Stimulated activated CD4-positive, alpha-beta T cell treated with anti-CD3 and anti-CD28 coated beads, Interleukin-15, amount 100 ng/mL, for 24 hours (primary cell): Measurements from ENCODE around the gene NCAM2.

Experiments
- DNase-seq: peaks from one replicate; pipeline ENCODE4 v3.0.0-alpha.2; 2020

The NCAM2 gene

GRCh38 chr21:21231913-21232312, 233.7 kb downstream of the NCAM2 start:
- DNase-seq: no peak

- DNase-seq: no peak
Observed at GRCh38 chr21:21232320-21232719, 234.1 kb downstream of the NCAM2 start.

DNA sequence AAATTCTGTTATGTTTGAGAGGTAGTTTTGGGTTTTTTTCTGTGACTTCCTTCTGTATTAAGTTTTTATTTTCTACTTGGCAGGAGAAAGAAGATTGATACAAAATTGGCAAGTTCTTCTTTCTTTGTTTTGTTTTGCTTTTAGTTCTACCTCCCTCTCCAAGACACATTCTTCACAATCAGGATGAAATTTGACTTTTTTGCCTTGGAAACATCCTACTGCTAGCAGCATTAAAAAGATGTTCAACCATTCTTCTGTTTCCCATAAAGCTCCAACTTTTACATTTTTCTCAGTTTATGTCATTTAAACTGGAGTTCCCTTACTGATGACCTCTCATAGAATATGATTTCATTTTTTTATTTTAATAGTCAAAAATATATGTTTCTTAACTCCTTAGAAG, 234.8 kb downstream of the NCAM2 start:
- DNase-seq: no peak

- DNase-seq: no peak
Observed at GRCh38 chr21:21236996-21237395, 238.8 kb downstream of the NCAM2 start.

DNA sequence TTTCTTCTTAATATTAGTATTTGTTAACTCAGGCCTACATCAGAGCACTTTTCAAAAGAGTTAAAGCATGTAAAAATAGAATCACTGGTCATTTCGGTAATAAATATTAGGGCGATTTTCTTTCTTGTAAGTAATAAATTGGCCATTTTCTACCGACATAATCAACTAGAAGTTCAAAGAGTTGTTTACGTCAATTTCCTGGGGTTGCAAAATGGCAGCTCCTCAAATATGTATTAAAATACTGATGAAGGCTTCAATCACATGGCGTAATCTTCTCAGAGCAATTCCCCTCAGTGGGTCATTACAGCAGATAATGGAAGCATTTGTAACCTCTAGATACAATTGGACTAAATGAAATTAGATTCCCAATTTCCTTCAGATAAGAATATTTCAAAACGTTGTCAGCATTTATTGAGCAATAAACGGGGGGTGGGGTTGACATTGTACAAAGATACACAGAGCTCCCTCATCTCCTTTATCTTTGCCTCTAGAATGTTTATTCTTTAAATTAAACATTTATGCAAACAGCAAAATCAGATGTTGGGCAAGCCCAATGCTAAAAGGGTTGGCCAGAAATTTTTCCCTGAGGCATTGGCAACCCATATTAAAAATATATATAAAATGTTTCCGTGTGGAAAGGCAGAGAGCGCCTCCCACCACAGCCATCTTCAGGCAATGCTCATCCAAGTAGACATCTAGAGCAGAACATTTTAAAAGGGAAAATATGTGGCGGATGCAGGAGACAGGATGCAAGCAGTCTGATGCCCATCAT, 240.6 kb downstream of the NCAM2 start:
- no peak for DNase-seq

GRCh38 chr21:21241391-21241790, 243.2 kb downstream of the NCAM2 start:
- DNase-seq: no peak

DNA sequence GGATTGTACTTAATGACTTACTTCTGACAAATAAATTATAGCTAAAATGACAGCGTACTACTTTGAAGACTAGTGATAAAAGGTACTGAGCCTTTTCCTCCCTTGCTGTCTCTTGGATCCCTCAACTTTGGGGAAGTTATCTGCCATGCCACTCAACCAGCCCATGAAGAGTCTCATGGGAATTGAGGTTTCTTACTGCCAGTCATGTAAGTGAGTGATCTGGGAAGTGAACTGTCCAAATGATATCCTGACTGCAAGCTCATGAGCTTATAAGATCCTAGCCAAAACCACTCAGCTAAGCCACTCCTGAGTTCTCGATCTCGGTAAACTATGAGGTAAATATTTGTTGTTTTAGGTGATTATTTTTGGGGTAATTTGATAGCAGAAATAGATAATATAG, 247.8 kb downstream of the NCAM2 start:
- no peak for DNase-seq

GRCh38 chr21:21247424-21247823, 249.2 kb downstream of the NCAM2 start:
- no peak for DNase-seq

DNA sequence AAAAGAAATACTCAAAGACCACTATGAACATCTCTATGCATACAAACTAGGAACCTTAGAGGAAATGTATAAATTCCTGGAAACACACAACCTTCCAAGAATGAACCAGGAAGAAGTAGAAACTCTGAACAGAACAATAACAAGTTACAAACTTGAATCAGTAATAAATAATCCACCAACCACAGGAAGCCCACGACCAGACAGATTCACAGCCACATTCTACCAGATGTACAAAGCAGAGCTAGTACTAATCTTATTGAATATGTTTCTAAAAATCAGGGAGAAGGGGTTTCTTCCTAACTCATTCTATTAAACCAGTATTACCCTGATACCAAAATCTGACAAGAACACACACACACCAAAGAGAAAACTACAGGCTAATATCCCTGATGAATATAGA, 263.8 kb downstream of the NCAM2 start:
- DNase-seq: no peak

DNA sequence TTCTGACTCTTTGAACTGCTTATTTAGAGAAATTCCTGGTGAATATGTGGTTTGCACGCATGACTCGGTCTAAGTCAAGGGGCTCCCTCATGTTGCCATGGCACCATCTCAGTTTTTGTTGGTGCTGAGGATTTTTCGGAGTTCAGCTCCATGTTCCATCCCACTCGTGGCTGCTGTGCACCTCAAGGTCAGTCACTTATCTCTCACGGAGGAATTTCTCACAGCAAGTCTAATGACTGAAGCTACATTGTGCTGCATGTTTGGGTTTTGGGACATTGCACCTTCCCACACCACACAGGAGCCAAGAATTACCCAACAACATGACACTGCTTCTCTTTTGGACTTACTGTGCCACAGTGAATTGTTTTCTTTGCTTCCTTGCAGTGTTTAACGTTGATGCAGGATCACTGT, 269.9 kb downstream of the NCAM2 start:
- no peak for DNase-seq

DNA sequence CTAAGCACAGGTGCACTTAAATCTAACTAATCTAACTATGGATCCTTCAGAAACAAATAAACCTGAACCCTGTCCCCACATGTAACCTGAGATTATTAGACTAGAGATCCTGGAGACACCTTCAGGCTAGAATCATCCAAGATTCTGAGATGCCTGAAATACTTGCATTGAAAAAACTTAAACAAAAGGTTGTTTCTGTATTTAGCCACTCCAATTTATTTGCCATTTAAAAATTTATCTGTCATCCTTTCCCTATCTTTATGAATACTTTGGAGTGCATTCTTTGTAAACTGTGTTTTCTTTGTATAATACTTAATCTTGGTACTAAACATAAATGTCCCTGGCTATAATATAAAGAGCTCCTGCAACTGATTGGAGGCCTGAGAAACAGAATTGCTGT, 270.7 kb downstream of the NCAM2 start:
- DNase-seq: no peak

DNA sequence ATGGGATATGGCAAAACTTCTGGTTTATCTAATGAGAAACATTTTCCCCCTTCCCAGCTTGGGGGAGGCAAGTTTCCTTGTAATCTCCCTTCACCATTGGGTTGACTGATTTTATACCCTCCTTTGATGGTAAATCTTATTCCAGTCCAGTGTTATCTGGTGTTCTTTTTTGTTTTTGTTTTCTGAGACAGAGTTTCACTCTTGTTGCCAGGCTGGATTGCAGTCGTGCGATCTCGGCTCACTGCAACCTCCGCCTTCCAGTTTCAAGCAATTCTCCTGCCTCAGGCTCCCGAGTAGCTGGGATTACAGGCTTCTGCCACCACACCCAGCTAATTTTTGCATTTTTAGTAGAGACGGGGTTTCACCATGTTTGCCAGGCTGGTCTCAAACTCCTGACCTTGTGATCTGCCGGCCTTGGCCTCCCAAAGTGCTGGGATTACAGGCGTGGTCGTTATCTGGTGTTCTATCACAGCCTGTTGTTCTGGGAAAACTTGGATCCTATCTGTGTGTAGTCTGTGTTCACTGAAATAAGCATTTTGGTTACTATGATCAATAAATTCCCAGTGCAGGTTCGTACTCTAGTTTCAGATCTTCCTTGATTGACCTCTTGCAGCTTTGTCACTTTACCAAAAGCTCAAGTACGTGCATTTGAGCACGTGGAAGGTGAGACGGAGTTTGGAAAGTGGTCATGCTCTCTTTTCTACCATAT, 281.1 kb downstream of the NCAM2 start:
- DNase-seq: no peak

- no peak for DNase-seq
Observed at GRCh38 chr21:21283810-21284209, 285.6 kb downstream of the NCAM2 start.

DNA sequence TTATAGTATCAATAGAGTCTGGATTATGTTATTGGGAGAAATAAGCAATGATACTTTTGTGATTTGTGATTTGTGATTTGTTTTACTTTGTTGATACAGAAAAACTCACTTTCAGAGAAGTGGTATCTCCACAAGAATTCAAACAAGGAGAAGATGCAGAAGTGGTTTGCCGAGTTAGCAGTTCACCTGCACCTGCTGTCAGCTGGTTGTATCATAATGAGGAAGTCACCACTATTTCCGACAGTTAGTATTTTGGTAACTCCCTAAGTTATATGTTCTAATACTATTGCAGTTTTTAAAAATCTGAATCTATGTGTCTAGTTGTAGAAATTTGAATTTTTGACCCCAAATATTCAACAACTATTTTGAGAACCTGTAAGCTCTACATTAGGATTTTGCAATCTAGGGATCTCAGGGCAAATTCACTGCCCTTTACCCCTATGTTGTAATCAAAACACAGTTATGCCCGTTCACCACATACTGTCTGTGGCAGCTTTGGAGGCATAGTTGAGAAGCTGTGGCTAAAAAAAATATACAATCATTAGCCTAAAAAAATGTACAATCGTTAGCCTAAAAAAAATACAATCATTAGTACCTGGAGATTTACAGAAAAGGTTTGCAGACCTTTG, 288.1 kb downstream of the NCAM2 start:
- DNase-seq: no peak

- no peak for DNase-seq
Observed at GRCh38 chr21:21290751-21291150, 292.5 kb downstream of the NCAM2 start.

DNA sequence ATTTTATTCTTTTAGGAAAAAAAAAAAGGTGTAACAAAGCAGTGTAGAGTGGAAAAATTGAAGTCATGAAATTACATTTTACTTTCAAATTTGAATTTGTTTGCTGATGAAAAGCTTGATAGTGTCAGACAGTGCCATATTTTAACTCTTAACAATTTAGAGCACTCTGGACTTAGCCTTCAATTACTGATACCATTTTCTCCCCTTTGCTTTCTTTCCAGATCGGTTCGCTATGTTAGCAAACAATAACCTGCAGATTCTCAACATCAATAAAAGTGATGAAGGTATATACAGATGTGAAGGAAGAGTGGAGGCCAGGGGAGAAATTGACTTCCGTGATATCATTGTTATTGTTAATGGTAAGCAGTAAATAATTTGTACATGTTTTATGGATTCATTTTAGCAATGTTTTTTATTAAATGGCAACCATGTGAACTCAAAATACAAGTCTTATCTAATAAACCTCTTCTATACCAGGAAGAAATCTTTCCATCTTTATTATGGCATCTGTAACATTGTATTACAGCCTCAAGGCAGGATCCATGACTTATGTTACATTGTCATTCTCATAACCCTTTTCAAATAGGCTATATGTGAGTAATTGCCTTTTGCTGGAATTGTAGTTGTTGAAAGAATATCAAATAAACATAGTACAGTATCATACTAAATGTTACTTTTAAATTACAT, 293.8 kb downstream of the NCAM2 start:
- DNase-seq: no peak

DNA sequence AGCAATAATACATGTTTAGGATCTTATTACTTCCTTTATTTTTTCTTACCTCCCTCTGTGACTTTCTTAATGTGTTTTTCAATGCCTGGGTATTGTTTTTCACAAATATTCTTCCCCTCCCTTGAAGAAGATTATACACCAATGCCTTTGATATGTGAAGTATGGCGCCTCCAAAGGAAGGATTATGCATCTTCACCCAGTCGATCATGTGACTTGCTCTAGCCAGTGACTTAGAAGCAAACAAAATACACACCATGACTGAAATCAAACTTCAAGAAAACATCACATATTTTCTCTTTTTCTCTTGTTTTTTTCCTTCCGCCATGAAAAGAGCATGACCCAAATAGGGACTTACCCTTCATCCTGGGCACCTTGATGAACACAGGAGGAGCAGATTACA, 297.1 kb downstream of the NCAM2 start:
- DNase-seq: no peak

DNA sequence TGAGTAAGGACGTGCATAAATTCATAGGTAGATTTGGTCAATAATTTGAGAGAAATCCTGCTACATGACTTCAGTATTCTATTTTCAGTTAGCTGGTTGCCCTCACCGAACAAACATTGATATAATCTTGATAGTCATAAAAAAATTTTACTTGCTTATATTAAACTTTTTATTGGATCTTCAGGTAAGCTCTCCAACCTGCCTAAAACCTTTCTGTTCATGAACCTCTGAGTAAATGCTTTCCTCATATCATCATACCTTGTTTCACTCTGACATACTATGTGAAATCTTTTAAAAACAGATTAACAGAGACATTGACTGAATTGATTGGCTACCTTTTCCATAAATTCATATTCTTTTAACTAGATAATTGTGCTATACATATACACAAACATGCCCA, 299.0 kb downstream of the NCAM2 start:
- no peak for DNase-seq

GRCh38 chr21:21301013-21301412, 302.8 kb downstream of the NCAM2 start:
- no peak for DNase-seq

- DNase-seq: no peak
Observed at GRCh38 chr21:21309510-21309909, 311.3 kb downstream of the NCAM2 start.

DNA sequence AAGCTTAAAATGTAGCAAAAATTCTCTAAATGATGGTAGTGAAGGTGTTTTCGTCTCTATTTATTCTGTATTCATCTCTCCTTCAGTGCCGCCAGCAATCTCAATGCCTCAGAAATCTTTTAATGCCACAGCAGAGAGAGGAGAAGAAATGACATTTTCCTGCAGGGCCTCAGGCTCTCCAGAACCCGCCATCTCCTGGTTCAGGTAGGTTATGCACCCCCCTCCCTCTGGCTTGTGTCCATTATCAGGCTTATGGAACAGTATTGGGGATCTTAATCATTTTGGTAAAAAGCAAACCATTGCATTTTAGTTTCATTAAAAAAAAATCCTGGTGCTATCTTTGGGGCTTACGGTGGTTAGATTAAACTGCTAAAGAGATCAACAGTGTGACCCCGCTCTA, 326.1 kb downstream of the NCAM2 start:
- no peak for DNase-seq

- no peak for DNase-seq
Observed at GRCh38 chr21:21332492-21332891, 334.3 kb downstream of the NCAM2 start.

DNA sequence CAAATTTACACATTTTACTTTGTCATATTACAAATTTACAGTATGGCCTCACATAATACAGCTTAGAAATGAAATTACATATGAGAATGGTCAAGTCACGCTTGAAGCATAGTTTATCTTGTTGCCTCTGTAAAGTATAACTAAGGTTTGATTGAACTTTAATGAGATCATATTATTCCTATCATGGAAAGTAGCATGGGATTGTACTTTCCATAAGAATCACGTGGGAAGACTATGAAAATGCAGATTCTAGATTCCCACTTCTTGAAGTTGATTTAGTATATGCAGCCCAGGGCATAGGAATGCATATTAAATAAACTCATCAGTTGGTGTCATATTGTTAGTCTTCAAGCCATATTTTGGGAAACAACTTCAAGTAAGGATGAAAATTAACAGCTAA, 342.8 kb downstream of the NCAM2 start:
- DNase-seq: no peak

DNA sequence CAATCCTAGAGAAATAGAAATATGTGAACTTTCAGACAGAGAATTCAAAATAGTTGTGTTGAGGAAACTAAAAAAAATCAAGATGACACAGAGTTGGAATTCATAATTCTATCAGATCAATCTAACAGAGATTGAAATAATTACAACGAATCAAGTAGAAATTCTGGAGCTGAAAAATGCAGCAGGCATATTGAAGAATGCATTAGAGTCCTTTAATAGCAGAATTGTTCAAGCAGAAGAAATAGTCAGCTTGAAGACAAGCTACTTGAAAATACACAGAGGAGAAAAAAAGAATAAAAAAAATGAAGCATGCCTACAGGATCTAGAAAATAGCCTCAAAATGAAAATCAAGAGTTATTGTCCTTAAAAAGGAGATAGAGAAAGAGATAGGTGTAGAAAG, 347.1 kb downstream of the NCAM2 start:
- no peak for DNase-seq
